PC-9 (cell line): ENCODE measurements around the gene RYR3.

ENCODE experiments used
- CTCF ChIP-seq: fragments of 200-600 bp; sonication (generic); conservative IDR thresholded peaks from 2 replicates; pipeline ENCODE4 v1.6.1; 2017; ENCODE audit warnings: mixed run types, antibody characterized with exemption, mild to moderate bottlenecking, moderate library complexity
- EZH2 ChIP-seq: fragments of 200-600 bp; sonication (generic); IDR thresholded peaks from 2 replicates; pipeline ENCODE4 v1.8.0; 2017; ENCODE audit warnings: antibody characterized with exemption, low read depth

DNA sequence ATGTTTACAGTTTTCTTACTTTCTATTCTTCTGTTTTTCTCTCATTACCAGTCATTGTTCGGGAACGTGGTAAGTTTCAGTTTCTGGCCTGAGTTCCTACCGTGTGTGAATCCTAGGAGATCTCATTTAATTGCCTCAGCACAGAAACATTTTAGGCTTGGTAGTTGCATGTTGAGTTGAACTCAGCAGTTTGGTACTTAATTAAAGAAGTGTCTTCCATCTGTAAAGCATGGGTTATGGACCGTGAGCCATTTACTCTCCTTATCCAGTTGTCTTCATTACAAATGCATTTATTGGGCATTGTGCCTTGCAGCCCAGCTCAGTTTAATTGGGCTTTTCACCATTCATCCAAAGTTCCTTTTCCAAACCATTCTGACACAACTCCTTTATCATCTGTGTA, 515.4 kb downstream of the RYR3 start:
- no peak for TF ChIP-seq CTCF
- TF ChIP-seq EZH2, result no peak
